ENCODE results near the gene TESK2. TPM values are rescaled to one million over a fixed set of nuclear protein-coding genes. Genes with fewer than 3 reads are reported as not detected.

Gene TESK2
- polyA plus RNA-seq, 4 donors, result 5.5 to 22.1 (median 12.6) TPM

DNA sequence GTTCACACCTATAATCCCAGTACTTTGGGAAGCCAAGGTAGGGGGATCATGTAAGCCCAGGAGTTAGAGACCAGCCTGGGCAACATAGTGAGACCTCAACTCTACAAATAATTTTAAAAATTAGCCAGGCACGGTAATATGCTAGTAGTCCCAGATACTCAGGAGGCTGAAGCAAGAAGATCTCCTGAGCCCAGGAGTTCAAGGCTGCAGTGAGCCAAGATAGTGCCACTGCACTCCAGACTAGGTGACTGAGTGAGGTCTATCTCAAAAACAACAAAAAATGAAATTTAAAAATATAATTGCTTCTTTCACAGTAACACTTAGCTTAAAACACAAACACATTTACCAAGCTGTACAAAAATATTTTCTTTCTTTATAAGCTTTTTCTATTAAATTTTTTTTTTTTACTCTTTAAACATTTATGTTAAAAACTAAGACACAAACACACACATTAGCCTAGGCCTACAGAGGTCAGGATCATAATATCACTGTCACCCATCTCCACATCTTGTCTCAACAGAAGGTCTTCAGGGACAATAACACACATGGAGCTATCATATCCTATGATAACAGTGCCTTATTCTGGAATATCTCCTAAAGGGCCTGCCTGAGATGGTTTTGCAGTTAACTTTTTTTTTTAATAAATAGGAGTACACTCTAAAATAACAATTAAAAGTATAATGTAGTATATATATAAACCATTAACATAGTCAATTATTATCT is 43.9 kb downstream of the TESK2 start:
- peaks cover 0 to 9% (median 6%) of the 10 kb centered on the region in 3 donors for H3K4me1 ChIP-seq (ENCODE audit: control insufficient read depth in 3 of 3, insufficient read depth in 2 of 3, low read depth in 1 of 3, low read length in 2 of 3)
- no peak overlapping the region for H3K27ac ChIP-seq (ENCODE audit: low read depth in 1 of 3, low read length in 2 of 3)
- H3K36me3 ChIP-seq (ENCODE audit: control insufficient read depth in 3 of 3, insufficient read depth in 2 of 3, low read depth in 1 of 3, low read length in 3 of 3), result no peaks in the 10 kb centered on the region
- no peaks in the 10 kb centered on the region for H3K27me3 ChIP-seq (ENCODE audit: control insufficient read depth in 3 of 3, insufficient read depth in 3 of 3, low read length in 3 of 3)
- H3K4me3 ChIP-seq (ENCODE audit: low read depth in 1 of 3, low read length in 3 of 3), result no peak overlapping the region
- 19 to 85% (median 59%) methylated on average over 1 of the region's 1 CpG for WGBS, 3 donors
- FAIRE-seq (no peak), DNase-seq (no peak)
- no peaks in the 10 kb centered on the region for H3K9me3 ChIP-seq (ENCODE audit: control insufficient read depth in 2 of 2, insufficient read depth in 1 of 2, low read depth in 1 of 2, low read length in 1 of 2)

DNA sequence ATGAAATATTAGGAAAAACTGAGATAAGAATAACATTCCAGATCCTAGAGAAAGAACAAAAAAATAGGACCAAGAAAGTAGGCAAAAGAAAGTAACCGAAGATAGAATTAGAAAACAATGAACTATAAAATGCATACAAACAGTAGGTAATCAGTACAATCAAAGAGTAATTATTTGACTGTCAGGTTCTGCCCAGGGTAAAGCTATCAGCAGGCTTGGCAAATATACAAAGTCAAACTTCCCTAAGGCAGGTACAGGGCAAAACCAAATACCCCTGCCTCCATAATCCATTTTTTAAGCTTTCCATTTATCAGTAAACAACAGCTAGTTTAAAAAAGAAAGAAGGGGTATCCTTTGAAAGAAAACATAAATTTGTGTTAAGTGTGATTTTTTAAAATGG is 44.4 kb downstream of the TESK2 start:
- FAIRE-seq, result no peak
- DNase-seq, result peak in 1 of 2 donors; percentile 21

DNA sequence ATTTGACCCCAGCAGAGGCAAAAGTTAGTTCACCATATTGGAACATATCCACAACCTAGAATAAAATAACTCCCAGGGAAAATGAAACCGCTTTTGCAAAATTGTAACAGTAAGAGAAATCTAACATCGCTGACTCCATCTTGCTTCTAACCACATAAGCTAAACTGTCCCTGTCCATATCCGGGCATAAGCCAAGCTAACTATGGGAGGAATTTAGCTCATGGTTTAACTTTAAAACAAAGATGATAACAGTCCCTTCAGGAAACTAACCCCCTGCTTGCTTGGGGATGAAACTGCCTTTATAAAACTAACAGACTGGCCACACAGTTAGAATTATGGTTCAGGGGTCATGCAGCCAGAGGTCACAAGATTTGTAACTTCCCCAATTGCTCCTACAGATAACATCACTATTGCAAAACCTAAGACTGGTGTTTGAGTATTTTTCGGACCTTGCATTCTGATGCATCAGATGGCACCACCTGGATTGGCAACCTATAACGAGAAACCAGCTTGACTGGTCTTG is 46.3 kb downstream of the TESK2 start:
- DNase-seq (no peak), FAIRE-seq (no peak)
- Histone ChIP-seq H3K4me3 (ENCODE audit: low read depth in 1 of 3, low read length in 3 of 3) (no peak overlapping the region), H3K36me3 (ENCODE audit: control insufficient read depth in 3 of 3, insufficient read depth in 2 of 3, low read depth in 1 of 3, low read length in 3 of 3) (peaks cover 0 to 2% (median 0%) of the 10 kb centered on the region in 3 donors), H3K4me1 (ENCODE audit: control insufficient read depth in 3 of 3, insufficient read depth in 2 of 3, low read depth in 1 of 3, low read length in 2 of 3) (peaks cover 0 to 9% (median 6%) of the 10 kb centered on the region in 3 donors), H3K27me3 (ENCODE audit: control insufficient read depth in 3 of 3, insufficient read depth in 3 of 3, low read length in 3 of 3) (no peaks in the 10 kb centered on the region), H3K27ac (ENCODE audit: low read depth in 1 of 3, low read length in 2 of 3) (peak overlapping the region in 1 of 3 donors; percentile 41), H3K9me3 (ENCODE audit: control insufficient read depth in 2 of 2, insufficient read depth in 1 of 2, low read depth in 1 of 2, low read length in 1 of 2) (no peaks in the 10 kb centered on the region)
- 88 to 90% (median 89%) methylated on average over 5 of the region's 5 CpGs for WGBS, 3 donors

More for the DNA sequence above, 44.4 kb downstream of the TESK2 start:
- Histone ChIP-seq H3K4me1 (ENCODE audit: control insufficient read depth in 3 of 3, insufficient read depth in 2 of 3, low read depth in 1 of 3, low read length in 2 of 3) (peaks cover 0 to 9% (median 6%) of the 10 kb centered on the region in 3 donors), H3K4me3 (ENCODE audit: low read depth in 1 of 3, low read length in 3 of 3) (no peak overlapping the region), H3K27ac (ENCODE audit: low read depth in 1 of 3, low read length in 2 of 3) (no peak overlapping the region), H3K9me3 (ENCODE audit: control insufficient read depth in 2 of 2, insufficient read depth in 1 of 2, low read depth in 1 of 2, low read length in 1 of 2) (no peaks in the 10 kb centered on the region), H3K36me3 (ENCODE audit: control insufficient read depth in 3 of 3, insufficient read depth in 2 of 3, low read depth in 1 of 3, low read length in 3 of 3) (no peaks in the 10 kb centered on the region), H3K27me3 (ENCODE audit: control insufficient read depth in 3 of 3, insufficient read depth in 3 of 3, low read length in 3 of 3) (no peaks in the 10 kb centered on the region)
- WGBS, 3 donors, result 28 to 61% (median 46%) methylated on average over 1 of the region's 1 CpG

DNA sequence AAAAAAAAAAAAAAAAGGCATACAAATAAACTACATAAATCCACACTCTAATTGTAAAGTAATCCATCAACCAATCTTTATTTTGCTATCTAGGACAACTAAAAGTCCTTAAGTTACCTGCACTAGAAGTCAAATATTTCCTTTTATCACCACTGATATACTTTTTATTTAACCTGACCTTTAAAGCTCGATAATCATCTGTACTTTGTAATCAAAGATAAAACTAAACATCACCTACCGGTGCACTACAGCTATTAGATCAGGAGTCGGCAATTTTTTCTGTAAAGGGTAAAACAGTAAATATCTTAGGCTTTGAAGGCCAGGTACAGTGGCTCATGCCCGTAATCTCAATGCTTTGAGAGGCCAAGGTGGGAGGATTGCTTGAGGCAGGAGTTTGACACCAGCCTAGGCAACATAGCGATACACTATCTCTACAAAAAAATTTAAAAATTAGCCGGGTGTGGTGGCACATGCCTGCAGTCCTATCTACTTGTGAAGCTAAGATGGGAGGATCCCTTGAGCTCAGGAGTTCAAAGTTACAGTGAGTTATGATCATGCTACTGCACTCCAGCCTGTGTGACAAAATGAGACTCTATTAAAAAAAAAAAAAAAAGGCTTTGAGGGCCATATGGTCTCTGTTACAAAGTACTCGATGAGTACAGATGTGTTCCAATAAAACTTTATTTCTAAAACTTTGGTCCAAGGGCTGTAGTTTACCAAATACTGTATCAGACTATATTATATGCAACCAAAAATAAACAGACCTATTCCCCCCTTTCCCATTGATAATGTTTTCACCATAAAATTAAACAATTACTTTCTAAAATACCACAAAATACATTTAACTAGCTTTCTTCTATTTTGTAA is 47.1 kb downstream of the TESK2 start:
- Histone ChIP-seq H3K36me3 (ENCODE audit: control insufficient read depth in 3 of 3, insufficient read depth in 2 of 3, low read depth in 1 of 3, low read length in 3 of 3) (peaks cover 0 to 2% (median 0%) of the 10 kb centered on the region in 3 donors), H3K4me3 (ENCODE audit: low read depth in 1 of 3, low read length in 3 of 3) (no peak overlapping the region), H3K27ac (ENCODE audit: low read depth in 1 of 3, low read length in 2 of 3) (peak overlapping the region in 2 of 3 donors; percentile 27 to 48), H3K27me3 (ENCODE audit: control insufficient read depth in 3 of 3, insufficient read depth in 3 of 3, low read length in 3 of 3) (no peaks in the 10 kb centered on the region), H3K9me3 (ENCODE audit: control insufficient read depth in 2 of 2, insufficient read depth in 1 of 2, low read depth in 1 of 2, low read length in 1 of 2) (no peaks in the 10 kb centered on the region), H3K4me1 (ENCODE audit: control insufficient read depth in 3 of 3, insufficient read depth in 2 of 3, low read depth in 1 of 3, low read length in 2 of 3) (peaks cover 0 to 9% (median 6%) of the 10 kb centered on the region in 3 donors)
- FAIRE-seq, result peak; percentile 76
- DNase-seq, result peak; percentile 68 to 91
- WGBS, 3 donors, result 18 to 66% (median 37%) methylated on average over 7 of the region's 7 CpGs

DNA sequence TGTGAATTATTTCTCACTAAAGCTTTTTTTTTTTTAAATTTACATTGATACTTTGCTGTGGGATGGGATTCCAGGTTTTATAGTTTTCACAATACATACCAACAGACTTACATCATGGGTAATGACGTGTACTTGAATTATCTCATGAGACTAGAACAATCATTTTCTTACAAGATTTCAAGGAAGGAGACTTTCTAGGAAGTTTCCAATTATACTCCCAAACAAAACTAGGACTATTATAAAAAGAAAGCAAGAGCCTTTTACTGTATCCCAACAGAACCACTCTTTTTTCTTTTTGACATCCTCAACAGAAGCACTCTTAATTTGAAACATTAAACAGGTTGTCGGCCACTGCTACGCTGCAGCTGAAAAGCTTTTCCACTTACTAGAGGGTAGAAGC is 48.7 kb downstream of the TESK2 start:
- no peaks in the 10 kb centered on the region for H3K27me3 ChIP-seq (ENCODE audit: control insufficient read depth in 3 of 3, insufficient read depth in 3 of 3, low read length in 3 of 3)
- DNase-seq (peak in 1 of 2 donors; percentile 23), FAIRE-seq (no peak)
- WGBS, 3 donors, result 66 to 83% (median 78%) methylated on average over 3 of the region's 3 CpGs
- H3K4me3 ChIP-seq (ENCODE audit: low read depth in 1 of 3, low read length in 3 of 3), result no peak overlapping the region
- peaks cover 0 to 9% (median 6%) of the 10 kb centered on the region in 3 donors for H3K4me1 ChIP-seq (ENCODE audit: control insufficient read depth in 3 of 3, insufficient read depth in 2 of 3, low read depth in 1 of 3, low read length in 2 of 3)
- no peaks in the 10 kb centered on the region for H3K9me3 ChIP-seq (ENCODE audit: control insufficient read depth in 2 of 2, insufficient read depth in 1 of 2, low read depth in 1 of 2, low read length in 1 of 2)
- H3K36me3 ChIP-seq (ENCODE audit: control insufficient read depth in 3 of 3, insufficient read depth in 2 of 3, low read depth in 1 of 3, low read length in 3 of 3), result peaks cover 0 to 2% (median 0%) of the 10 kb centered on the region in 3 donors
- no peak overlapping the region for H3K27ac ChIP-seq (ENCODE audit: low read depth in 1 of 3, low read length in 2 of 3)

DNA sequence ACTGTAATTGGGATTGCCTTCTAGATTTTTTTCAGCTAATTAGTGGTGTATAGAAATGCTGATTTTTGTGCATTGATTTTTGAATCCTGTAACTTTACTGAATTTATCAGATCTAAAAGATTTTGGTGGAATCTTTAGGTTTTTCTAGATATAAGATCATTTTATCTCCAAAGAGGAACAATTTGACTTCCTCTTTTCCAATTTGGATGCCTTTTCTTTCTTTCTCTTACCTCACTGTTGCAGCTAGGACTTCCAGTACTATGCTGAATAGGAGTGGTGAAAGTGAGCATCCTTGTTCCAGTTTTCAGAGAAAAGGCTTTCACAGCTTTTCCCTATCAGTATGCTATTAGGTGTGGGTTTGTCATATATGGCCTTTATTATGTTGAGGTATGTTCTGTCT is 53.6 kb downstream of the TESK2 start:
- H3K27ac ChIP-seq (ENCODE audit: low read depth in 1 of 3, low read length in 2 of 3), result no peak overlapping the region
- FAIRE-seq, result no peak
- no peak overlapping the region for H3K4me3 ChIP-seq (ENCODE audit: low read depth in 1 of 3, low read length in 3 of 3)
- peaks cover 0 to 2% (median 0%) of the 10 kb centered on the region in 3 donors for H3K36me3 ChIP-seq (ENCODE audit: control insufficient read depth in 3 of 3, insufficient read depth in 2 of 3, low read depth in 1 of 3, low read length in 3 of 3)
- no peaks in the 10 kb centered on the region for H3K27me3 ChIP-seq (ENCODE audit: control insufficient read depth in 3 of 3, insufficient read depth in 3 of 3, low read length in 3 of 3)
- no peaks in the 10 kb centered on the region for H3K4me1 ChIP-seq (ENCODE audit: control insufficient read depth in 3 of 3, insufficient read depth in 2 of 3, low read depth in 1 of 3, low read length in 2 of 3)
- no peak for DNase-seq
- no peaks in the 10 kb centered on the region for H3K9me3 ChIP-seq (ENCODE audit: control insufficient read depth in 2 of 2, insufficient read depth in 1 of 2, low read depth in 1 of 2, low read length in 1 of 2)

DNA sequence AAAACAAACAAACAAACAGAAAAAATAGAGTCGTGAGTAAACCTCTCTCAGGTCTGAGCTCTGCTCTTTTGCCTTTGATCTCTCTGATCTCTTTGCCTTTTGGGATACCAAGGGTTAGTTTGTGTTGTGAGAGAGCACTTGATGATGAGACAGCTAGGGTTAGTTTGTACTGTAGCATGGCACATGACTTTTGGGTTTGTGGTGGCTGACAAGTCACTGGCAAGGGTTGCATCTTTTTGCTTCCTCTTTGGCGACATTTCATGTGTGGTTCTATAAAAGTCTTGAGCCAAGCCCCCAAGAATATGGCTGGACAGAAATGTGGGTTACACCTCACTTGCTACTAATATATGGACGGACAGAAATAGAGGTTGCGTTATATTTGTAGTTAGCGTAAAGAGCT is 60.5 kb downstream of the TESK2 start:
- DNase-seq (no peak), FAIRE-seq (no peak)
- no peak overlapping the region for H3K27ac ChIP-seq (ENCODE audit: low read depth in 1 of 3, low read length in 2 of 3)
- no peaks in the 10 kb centered on the region for H3K4me1 ChIP-seq (ENCODE audit: control insufficient read depth in 3 of 3, insufficient read depth in 2 of 3, low read depth in 1 of 3, low read length in 2 of 3)
- H3K4me3 ChIP-seq (ENCODE audit: low read depth in 1 of 3, low read length in 3 of 3), result no peak overlapping the region
- H3K9me3 ChIP-seq (ENCODE audit: control insufficient read depth in 2 of 2, insufficient read depth in 1 of 2, low read depth in 1 of 2, low read length in 1 of 2), result no peaks in the 10 kb centered on the region
- WGBS, 3 donors, result 88 to 93% (median 88%) methylated on average over 5 of the region's 5 CpGs
- no peaks in the 10 kb centered on the region for H3K27me3 ChIP-seq (ENCODE audit: control insufficient read depth in 3 of 3, insufficient read depth in 3 of 3, low read length in 3 of 3)
- H3K36me3 ChIP-seq (ENCODE audit: control insufficient read depth in 3 of 3, insufficient read depth in 2 of 3, low read depth in 1 of 3, low read length in 3 of 3), result peaks cover 0 to 2% (median 2%) of the 10 kb centered on the region in 3 donors

DNA sequence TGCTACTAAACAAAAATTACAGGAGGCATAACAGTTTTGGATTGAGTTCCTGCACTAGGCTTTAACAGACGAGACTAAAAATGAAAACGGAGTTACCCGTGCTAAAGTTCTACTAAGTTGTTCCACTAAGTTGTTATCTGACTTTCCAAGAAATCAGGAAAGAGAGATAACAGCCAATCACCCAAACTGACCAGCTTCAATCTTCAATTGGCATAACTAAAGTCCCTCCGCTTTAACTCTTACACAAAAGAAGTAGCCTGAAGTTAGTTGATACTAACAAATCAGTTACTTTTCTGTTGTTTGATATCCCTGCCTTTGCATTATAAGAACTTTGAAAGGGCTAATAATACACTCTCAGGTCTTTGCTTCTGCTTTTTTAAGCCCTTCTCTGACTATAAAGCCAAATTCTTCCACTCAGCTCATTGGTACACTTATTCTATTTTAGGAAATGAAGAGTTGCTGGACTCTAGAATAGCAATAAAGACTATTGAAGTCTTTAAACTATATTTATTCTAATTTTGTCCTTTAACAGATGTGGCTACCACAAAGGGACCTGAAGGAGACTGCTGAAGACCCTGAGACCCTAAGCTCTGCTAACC is 61.3 kb downstream of the TESK2 start:
- Histone ChIP-seq H3K27me3 (ENCODE audit: control insufficient read depth in 3 of 3, insufficient read depth in 3 of 3, low read length in 3 of 3) (no peaks in the 10 kb centered on the region), H3K4me1 (ENCODE audit: control insufficient read depth in 3 of 3, insufficient read depth in 2 of 3, low read depth in 1 of 3, low read length in 2 of 3) (no peaks in the 10 kb centered on the region), H3K9me3 (ENCODE audit: control insufficient read depth in 2 of 2, insufficient read depth in 1 of 2, low read depth in 1 of 2, low read length in 1 of 2) (no peaks in the 10 kb centered on the region), H3K27ac (ENCODE audit: low read depth in 1 of 3, low read length in 2 of 3) (no peak overlapping the region), H3K36me3 (ENCODE audit: control insufficient read depth in 3 of 3, insufficient read depth in 2 of 3, low read depth in 1 of 3, low read length in 3 of 3) (peaks cover 0 to 2% (median 2%) of the 10 kb centered on the region in 3 donors), H3K4me3 (ENCODE audit: low read depth in 1 of 3, low read length in 3 of 3) (no peak overlapping the region)
- FAIRE-seq (no peak), DNase-seq (no peak)
- 31 to 58% (median 48%) methylated on average over 4 of the region's 4 CpGs for WGBS, 3 donors
